Keratinocyte (primary cell): ENCODE results near the gene PDZRN4. TPM values are rescaled to one million over a fixed set of nuclear protein-coding genes. Genes with fewer than 3 reads are reported as not detected.

ENCODE experiments used
- DNase-seq: peaks from one replicate; pipeline ENCODE4 v3.0.0-alpha.2; 2011; ENCODE audit warnings: low read depth, missing footprints, low spot score
- FAIRE-seq: peaks from 2 replicates; lab custom pipeline; 2011; peaks lifted over from hg19 to GRCh38; lab: Jason Lieb, UNC
- H2AFZ ChIP-seq: 2 replicates; pipeline ENCODE4 v1.6.0; 2012; ENCODE audit warnings: low read length, control low read depth, inconsistent platforms; ENCODE audit not compliant: control insufficient read depth
- H3K27ac ChIP-seq: 2 replicates; pipeline ENCODE4 v1.5.1; 2011; ENCODE audit warnings: low read length; ENCODE audit not compliant: control insufficient read depth, insufficient read depth
- H3K27me3 ChIP-seq: 3 replicates; pipeline ENCODE4 v1.6.0; 2011; ENCODE audit warnings: low read length; ENCODE audit not compliant: control insufficient read depth, insufficient read depth; ENCODE audit errors: extremely low read depth
- H3K36me3 ChIP-seq, 2 experiments: 2 replicates in 1 of 2; 3 replicates in 1 of 2; pipeline ENCODE4 v1.5.1; 2011; ENCODE audit warnings: low read length in 2 of 2, mild to moderate bottlenecking in 1 of 2; ENCODE audit not compliant: control insufficient read depth in 2 of 2, insufficient read depth in 2 of 2; ENCODE audit errors: extremely low read depth in 1 of 2
- H3K4me1 ChIP-seq: 3 replicates; pipeline ENCODE4 v1.5.1; 2011; ENCODE audit warnings: low read length; ENCODE audit not compliant: control insufficient read depth, insufficient read depth; ENCODE audit errors: extremely low read depth
- H3K4me2 ChIP-seq: 3 replicates; pipeline ENCODE4 v1.6.0; 2011; ENCODE audit warnings: low read depth, low read length; ENCODE audit not compliant: control insufficient read depth, insufficient read depth; ENCODE audit errors: extremely low read depth
- H3K4me3 ChIP-seq, 3 experiments: fragments of 200-600 bp in 1 of 3; sonication (generic) in 1 of 3; 2 replicates in 2 of 3; 3 replicates in 1 of 3; pipeline ENCODE4 v1.5.1; 2011 to 2016; ENCODE audit warnings: low read length in 3 of 3, mild to moderate bottlenecking in 3 of 3, control low read depth in 2 of 3, inconsistent platforms in 1 of 3, low read depth in 1 of 3, mixed read lengths in 1 of 3, mixed run types in 1 of 3, moderate library complexity in 1 of 3; ENCODE audit not compliant: control insufficient read depth in 2 of 3, insufficient read depth in 2 of 3; ENCODE audit errors: extremely low read depth in 1 of 3
- H3K79me2 ChIP-seq: 2 replicates; pipeline ENCODE4 v1.6.0; 2012; ENCODE audit warnings: low read length; ENCODE audit not compliant: control insufficient read depth, insufficient read depth
- H3K9ac ChIP-seq: 3 replicates; pipeline ENCODE4 v1.6.0; 2011; ENCODE audit warnings: low read length; ENCODE audit not compliant: control insufficient read depth, insufficient read depth; ENCODE audit errors: extremely low read depth
- H3K9me1 ChIP-seq: 3 replicates; pipeline ENCODE4 v1.6.0; 2011; ENCODE audit warnings: low read length; ENCODE audit not compliant: control insufficient read depth, insufficient read depth; ENCODE audit errors: extremely low read depth
- H3K9me3 ChIP-seq: 2 replicates; pipeline ENCODE4 v1.5.1; 2012; ENCODE audit warnings: low read depth, low read length; ENCODE audit not compliant: control insufficient read depth
- H4K20me1 ChIP-seq: 3 replicates; pipeline ENCODE4 v1.6.0; 2011; ENCODE audit warnings: low read length; ENCODE audit not compliant: control insufficient read depth, insufficient read depth; ENCODE audit errors: extremely low read depth
- CTCF ChIP-seq, 3 experiments: IDR thresholded peaks in 1 of 3; conservative IDR thresholded peaks in 1 of 3; optimal IDR thresholded peaks in 1 of 3; 2 replicates in 2 of 3; 3 replicates in 1 of 3; pipeline versions ENCODE3 to v1.5.1; 2011; ENCODE audit warnings: low read length in 3 of 3, mild to moderate bottlenecking in 3 of 3, moderate library complexity in 2 of 3, control low read depth in 1 of 3, inconsistent platforms in 1 of 3; ENCODE audit not compliant: insufficient read depth in 2 of 3; ENCODE audit errors: extremely low read depth in 1 of 3
- EZH2 ChIP-seq: IDR thresholded peaks from one replicate; pipeline ENCODE4 v1.6.1; 2012; ENCODE audit warnings: inconsistent platforms, mild to moderate bottlenecking, low read length, moderate library complexity
- dilution Hi-C: fragments of 300-500 bp; cut with MboI; formaldehyde crosslinking; loops from one replicate; pipeline ENCODE4 v1.7.0; 2020; ENCODE audit warnings: low sequenced_read_pairs; ENCODE audit not compliant: extremely low pct_ligation_motif_present
- polyA plus RNA-seq, 5 experiments: library from polyadenylated mRNA; depleted of rRNA in 3 of 5; stranded (reverse) in 3 of 5; stranded (forward) in 1 of 5; unstranded in 1 of 5; fragments of >200 nt; gene quantifications; 1 replicate in 1 of 5; 2 replicates in 3 of 5; 3 replicates in 1 of 5; pipeline versions ENCODE4 v1.2.1 to v1.2.3, GENCODE V29; 2011 to 2012; ENCODE audit warnings: missing spikeins in 2 of 5, low read depth in 1 of 5, low replicate concordance in 1 of 5

The PDZRN4 gene
- polyA plus RNA-seq, 1 donor (not counting 4 experiments of a cell fraction or from before 2014, with no cell fraction given), result not detected

- no peaks in the 10 kb centered on the region for H4K20me1 ChIP-seq
- FAIRE-seq (no peak), DNase-seq (no peak)
- H2AFZ ChIP-seq, result no peak overlapping the region
- no peaks in the 10 kb centered on the region for H3K79me2 ChIP-seq
- no peaks in the 10 kb centered on the region for H3K27me3 ChIP-seq
- TF ChIP-seq CTCF (optimal IDR thresholded peaks at IDR 0.05 in 1 of 3, IDR thresholded peaks at IDR 0.05 in 1 of 3, conservative IDR thresholded peaks at IDR 0.05 in 1 of 3; ENCODE audit: extremely low read depth in 1 of 3, insufficient read depth in 2 of 3, low read length in 3 of 3) (no peak), EZH2 (no peak)
- no peaks in the 10 kb centered on the region for H3K9me1 ChIP-seq
- H3K9me3 ChIP-seq, result no peaks in the 10 kb centered on the region
- no peak overlapping the region for H3K4me3 ChIP-seq
- H3K27ac ChIP-seq, result no peak overlapping the region
- H3K4me2 ChIP-seq, result no peak overlapping the region
- no peak overlapping the region for H3K9ac ChIP-seq
- H3K36me3 ChIP-seq, result no peaks in the 10 kb centered on the region
- dilution Hi-C loops, result no loop called here
- H3K4me1 ChIP-seq, result no peaks in the 10 kb centered on the region
These were observed 176.1 kb downstream of the PDZRN4 start for GRCh38 chr12:41364211-41364610.

- Histone ChIP-seq H4K20me1 (no peaks in the 10 kb centered on the region), H3K27me3 (no peaks in the 10 kb centered on the region), H3K4me3 (no peak overlapping the region), H3K79me2 (no peaks in the 10 kb centered on the region), H3K36me3 (no peaks in the 10 kb centered on the region), H3K4me1 (no peaks in the 10 kb centered on the region), H3K4me2 (no peak overlapping the region), H3K9ac (no peak overlapping the region), H3K27ac (no peak overlapping the region), H2AFZ (no peak overlapping the region), H3K9me1 (no peaks in the 10 kb centered on the region), H3K9me3 (no peaks in the 10 kb centered on the region)
- FAIRE-seq (no peak), DNase-seq (no peak)
- TF ChIP-seq EZH2 (no peak), CTCF (optimal IDR thresholded peaks at IDR 0.05 in 1 of 3, IDR thresholded peaks at IDR 0.05 in 1 of 3, conservative IDR thresholded peaks at IDR 0.05 in 1 of 3; ENCODE audit: extremely low read depth in 1 of 3, insufficient read depth in 2 of 3, low read length in 3 of 3) (no peak)
- dilution Hi-C loops, result no loop called here
These were observed 177.6 kb downstream of the PDZRN4 start for GRCh38 chr12:41365653-41366171.
